SW 1271 (cell line): ENCODE data around the gene BORCS8.
"Not testable (repeated sequence)": the region's sequence is repeated elsewhere in the genome, so short reads cannot be mapped to it uniquely, and the experiment has no call there.

Experiments used
- DNase-seq, 2 experiments: peaks; one replicate each; lab custom pipeline; 2025; lab: John Stamatoyannopoulos, UW

BORCS8 gene

DNA sequence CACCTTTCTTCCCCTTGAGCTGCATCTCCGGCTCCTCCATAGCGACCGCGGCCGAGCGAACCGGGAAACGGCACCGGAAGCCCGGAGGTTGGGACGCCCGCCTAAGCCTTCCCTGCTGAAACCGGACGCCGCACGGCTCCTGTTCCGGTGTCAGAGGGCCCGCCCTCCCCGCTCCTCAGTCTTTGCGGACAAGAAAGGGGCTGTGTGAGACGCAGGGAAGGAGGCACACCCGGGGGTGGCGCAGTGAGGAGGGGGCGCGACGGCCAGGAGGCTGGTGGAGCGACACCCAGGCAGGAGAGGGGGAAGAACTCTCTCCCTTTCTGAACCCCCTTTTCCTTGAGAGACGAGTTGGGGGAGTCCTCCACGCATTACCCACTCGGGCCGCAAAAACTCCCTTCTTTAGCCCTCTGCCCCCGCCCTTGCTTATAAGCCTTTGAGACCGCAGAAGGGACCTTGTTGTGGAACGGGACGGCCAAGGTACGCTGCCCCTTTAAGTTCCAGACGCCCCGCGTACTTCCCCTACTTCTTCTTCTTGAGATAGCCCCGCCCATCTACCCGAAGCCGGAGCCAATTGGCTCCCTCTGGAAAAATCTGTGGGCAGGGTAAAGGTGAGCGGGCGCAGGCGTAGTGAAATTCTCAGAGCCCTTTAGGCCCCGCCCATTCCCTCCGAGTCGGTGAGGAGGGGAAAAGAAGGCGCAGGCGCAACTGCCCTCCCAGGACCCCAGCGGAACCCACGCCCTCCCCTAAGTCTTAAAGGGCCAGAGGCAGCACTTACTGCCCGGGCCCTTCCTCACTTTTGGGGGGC is at the start of gene BORCS8, which contains the start of gene RFXANK:
BORCS8 (minus strand) TSS at position 75 of the 805 bp plus-strand sequence; CDS start at position 40, 35 bp downstream.
RFXANK (plus strand) TSS at position 181 of the 805 bp plus-strand sequence. CDS start 1,689 bp downstream, outside the sequence.
- DNase-seq = peak; percentile 97 to 99

DNA sequence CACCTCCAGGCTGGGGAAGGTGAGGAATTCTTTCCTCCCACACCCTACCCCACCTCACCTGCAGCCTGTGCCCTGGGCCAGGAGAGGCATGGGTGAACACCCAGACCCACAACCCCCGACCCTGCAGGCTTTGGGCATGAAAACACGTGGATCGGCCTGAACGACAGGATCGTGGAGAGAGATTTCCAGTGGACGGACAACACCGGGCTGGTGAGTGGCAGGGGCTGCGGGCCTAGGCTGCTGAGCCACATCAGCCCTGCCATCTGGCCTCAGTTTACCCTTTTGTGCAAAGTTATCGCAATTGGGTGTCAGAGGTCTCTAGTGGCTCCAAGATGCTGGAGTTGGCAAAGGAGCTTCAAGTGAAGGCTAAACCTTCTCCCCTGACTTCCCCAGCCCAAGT is 48.5 kb upstream of the BORCS8 start:
- DNase-seq = no peak

DNA sequence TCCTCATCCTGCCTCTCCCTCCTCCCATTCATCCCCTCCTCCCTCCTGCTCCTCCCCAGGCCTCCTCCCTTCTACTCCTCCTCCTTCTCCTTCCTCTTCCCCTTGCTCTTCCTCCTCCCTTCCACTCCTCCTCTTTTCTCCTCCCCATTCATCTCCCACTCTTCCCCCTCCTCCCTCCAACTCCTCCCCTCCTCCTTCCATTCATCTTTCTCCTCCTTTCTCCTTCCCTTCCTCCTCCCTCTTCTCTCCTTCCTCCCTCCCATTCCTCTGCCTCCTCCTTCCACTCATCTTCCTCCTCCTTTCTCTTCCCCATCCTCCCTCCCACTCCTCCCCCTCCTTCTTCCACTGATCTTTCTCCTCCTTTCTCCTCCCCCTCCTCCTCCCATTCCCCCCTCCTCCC is 47.7 kb upstream of the BORCS8 start:
- no peak for DNase-seq

DNA sequence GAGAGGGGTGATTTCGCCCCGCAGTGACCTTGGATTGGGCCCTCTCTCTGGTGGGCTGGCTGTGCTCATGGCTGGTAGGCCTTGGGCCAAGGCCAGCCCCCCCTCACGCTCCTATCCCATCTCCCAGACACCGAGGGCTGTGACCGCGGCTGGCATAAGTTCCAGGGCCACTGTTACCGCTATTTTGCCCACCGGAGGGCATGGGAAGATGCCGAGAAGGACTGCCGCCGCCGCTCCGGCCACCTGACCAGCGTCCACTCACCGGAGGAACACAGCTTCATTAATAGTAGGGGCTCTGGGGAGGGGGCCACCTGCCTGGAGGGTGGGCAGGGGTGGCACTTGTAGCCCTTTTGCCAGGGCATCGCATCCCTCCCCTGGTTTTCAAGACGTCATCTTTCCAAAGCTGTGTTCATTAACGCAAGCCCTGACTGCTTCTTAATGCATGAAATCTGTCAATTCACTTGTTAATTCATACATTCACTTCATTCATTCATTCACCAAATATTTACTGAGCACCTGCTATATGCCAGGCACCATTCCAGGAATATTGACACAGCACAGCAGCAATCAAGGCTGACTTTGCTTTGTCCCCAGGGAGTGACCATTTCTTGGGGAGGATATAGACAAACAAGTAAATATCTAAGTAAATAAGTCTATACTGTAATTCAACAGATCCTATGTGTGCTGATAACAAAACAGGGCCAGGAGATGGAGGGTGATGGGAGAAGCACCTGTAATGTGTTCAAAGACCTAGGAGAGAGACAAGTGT is 46.4 kb upstream of the BORCS8 start:
- no peak for DNase-seq

DNA sequence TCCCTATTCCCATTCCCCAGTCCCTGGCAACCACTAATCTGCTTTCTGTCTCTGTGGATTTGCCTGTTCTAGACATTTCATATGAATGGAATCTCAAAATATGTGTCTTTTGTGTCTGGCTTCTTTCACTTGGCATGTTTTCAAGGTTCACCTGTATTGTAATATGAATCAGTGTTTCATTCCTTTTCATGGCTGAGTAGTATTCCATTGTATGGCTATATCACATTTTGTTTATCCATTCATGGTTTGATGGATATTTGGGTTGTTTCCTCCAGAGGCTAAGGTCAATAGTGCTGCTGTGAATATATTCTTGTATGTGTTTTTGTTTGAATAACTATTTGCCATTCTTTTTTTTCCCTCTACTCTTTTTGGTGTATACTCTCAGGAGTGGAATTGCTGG is 44.2 kb upstream of the BORCS8 start:
- DNase-seq = no peak

DNA sequence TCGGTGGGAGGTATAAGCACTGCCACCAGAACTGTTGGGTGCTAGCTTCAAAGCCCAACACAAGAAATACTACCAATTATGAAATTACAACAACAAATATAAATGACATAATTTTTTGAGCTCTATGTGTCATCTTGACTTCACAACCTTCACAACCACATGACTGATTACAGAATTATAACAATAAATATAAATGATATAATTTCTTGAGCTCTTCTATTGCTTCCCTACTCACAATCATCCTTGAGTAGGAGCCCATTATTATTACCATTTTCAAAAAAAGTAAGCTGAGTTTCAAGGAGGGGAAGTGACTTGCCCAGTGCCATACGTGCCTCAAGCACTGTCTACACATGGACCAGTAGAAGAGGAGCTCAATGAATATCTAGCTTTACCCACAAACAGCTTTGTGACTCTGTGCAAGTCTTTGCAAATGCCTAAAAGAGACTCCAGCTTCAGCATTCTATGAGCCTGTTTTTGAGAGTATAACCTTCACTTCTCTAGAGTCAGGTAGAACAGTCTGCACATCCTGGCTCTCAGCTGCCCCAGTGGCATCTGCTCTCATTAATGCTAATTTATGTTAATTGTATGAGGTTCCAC is 42.4 kb upstream of the BORCS8 start:
- no peak for DNase-seq

DNA sequence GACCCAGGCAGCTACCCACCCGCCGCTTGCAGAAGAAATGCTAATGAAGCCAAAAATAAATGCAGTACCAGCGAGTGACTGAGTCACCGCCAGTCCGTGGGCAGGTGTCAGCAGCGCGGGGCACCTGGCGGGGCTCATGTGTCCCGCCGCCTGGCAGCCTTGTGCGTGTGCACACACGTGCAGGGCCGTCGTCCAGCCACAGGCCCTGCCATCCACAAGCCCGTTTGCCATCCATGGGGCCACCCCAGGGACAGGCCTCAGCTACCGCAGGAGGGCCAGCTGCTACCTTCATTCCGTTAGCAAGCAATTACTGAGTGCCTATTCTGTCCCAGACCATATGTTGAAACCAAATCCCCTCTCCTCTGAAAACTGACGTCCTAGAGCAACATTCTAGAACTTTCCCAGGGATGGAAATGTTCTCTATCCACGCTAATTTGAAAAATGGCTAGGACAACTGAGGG is 40.3 kb upstream of the BORCS8 start:
- no peak for DNase-seq

DNA sequence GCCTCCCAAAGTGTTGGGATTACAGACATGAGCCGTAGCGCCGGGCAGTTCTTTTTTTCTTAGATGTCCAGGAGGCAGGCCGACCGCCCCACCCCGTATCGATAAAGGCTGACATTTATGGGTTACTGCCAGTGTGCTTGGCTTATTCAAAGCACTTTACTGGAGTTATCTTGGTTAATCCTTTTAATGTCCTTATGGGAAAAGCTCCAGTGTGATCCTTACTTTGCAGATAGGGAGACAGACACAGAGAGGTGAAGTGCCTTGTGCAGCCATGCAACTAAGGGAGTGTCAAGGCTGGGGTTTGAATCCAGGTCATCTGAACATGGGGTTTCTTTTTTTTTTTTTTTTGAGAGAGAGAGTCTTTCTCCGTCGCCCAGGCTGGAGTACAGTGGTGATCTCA is 39.0 kb upstream of the BORCS8 start:
- DNase-seq = no peak

DNA sequence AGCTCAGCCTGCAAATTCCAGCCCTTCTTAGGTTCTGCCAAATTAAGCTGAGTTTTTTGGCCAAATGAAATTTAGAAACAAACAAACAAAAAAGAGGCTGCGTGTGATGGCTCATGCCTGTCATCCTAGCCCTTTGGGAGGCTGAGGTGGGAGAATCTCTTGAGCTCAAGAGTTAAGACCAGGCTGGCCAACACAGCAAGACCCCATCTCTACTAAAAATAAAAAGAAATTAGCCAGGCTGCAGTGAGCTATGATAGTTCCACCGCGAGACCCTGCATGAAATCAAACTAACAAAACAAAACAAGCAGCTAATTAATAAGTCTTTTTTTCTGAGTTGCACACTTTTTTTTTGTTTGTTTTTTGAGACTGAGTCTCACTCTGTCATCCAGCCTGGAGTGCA is 37.7 kb upstream of the BORCS8 start:
- no peak for DNase-seq

DNA sequence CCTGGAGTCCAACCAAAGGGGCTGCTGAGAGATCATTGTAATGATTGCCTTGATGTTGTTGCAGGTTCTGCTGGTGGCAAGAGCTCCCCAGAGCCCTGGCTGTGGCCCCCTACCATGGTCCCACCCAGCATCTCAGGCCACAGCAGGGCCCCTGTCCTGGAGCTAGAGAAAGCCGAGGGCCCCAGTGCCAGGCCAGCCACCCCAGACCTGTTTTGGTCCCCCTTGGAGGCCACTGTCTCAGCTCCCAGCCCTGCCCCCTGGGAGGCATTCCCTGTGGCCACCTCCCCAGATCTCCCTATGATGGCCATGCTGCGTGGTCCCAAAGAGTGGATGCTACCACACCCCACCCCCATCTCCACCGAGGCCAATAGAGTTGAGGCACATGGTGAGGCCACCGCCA is 35.3 kb upstream of the BORCS8 start:
- no peak for DNase-seq

DNA sequence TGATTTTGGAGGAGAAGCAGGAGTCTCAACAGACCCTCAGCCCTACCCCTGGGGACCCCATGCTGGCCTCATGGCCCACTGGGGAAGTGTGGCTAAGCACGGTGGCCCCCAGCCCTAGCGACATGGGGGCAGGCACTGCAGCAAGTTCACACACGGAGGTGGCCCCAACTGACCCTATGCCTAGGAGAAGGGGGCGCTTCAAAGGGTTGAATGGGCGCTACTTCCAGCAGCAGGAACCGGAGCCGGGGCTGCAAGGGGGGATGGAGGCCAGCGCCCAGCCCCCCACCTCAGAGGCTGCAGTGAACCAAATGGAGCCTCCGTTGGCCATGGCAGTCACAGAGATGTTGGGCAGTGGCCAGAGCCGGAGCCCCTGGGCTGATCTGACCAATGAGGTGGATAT is 34.7 kb upstream of the BORCS8 start:
- DNase-seq = no peak

DNA sequence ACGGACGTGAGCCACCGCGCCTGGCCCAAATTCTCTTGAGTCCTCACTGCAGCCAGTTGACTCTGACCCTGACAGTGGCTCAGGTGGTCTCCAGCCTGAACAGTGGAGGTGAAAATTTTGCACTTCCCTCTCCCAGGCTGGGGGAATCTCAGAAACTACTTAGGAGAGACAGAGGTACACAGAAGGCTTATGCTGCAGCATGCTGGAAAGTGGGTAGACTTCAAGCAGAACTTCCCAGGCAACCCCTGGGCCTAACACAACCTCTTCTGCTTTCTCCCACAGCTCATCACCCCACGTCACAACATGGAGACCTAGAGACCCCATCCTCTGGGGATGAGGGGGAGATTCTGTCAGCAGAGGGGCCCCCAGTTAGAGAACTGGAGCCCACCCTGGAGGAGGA is 34.3 kb upstream of the BORCS8 start:
- no peak for DNase-seq

DNA sequence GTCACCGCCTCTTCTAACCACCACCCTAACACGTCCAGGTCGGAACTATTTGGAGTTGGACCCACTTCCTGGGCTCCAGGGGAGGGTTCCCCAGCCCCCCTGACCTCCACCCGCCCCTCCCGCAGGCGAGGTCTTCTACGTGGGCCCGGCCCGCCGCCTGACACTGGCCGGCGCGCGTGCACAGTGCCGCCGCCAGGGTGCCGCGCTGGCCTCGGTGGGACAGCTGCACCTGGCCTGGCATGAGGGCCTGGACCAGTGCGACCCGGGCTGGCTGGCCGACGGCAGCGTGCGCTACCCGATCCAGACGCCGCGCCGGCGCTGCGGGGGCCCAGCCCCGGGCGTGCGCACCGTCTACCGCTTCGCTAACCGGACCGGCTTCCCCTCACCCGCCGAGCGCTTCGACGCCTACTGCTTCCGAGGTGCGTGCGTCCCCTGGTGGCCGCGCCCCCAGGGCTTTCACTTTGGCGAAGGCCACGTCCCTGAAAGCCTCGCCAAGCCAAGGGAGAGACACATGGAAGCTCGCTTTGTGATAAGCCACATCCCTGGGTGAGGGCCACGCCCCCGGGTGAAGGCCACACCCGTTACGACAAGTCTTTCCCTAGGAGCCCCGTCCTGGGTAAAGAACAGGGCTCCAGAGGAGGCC is 33.0 kb upstream of the BORCS8 start:
- peak; percentile 62 to 77 for DNase-seq

DNA sequence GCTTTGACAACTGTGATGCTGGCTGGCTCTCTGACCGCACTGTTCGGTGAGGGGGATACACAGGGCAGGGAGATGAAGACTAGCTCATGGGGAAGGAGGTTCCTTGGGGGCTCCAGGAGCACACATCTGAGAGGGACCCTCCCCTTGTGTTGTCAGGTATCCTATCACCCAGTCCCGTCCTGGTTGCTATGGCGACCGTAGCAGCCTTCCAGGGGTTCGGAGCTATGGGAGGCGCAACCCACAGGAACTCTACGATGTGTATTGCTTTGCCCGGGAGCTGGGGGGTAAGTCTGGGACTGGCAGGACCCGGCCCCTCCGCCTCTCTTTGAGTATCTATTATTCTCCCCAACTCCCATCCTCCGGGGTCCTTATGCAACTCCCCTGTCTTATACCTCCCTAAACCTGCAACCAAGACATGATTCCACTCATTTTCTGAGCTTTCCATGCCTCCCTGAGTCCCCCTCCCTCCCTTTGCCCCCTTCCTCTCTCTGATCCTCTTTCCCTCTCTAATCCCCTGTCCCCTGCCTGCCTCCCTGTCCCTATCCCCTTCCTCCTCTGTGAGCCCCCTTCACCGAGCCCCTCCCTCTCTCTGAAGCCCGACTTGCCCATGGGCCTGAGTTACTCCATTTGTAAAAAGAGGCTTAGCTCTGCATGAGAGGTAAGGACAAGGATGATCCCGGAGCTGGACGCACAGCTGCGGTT is 32.3 kb upstream of the BORCS8 start:
- no peak for DNase-seq

DNA sequence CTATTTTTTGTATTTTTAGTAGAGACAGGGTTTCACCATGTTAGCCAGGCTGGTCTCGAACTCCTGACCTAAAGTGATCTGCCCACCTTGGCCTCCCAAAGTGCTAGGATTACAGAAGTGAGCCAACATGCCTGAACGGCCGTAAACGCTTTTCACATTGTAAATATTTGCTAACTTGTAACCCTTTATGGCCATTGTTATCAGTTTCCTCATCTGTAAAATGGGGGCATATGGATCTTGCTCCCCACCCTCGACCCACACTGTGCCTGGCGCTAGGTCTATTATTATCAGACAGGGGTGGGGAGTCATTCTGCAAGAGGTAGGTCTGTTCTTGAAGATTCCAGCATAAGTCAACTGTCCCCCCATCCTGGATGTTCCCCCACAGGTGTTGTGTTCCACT is 31.7 kb upstream of the BORCS8 start:
- DNase-seq = no peak

DNA sequence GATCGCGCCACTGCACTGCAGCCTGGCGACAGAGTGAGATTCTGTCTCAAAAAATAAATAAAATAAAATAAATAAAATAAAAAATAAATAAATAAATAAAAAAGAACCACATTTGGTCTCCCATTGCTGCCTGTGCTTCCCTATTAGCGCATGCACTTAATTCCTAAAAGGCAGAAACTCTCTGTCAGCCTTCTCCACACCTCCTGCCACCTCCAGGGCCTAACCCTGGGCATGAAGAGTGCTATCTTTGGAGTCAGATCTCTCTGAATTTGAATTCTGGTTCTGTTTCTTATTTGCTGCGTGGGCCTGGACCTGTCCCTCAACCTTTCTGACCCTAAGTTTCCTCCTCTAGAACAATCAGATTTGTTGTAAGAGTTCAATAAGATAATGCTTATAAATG is 31.1 kb upstream of the BORCS8 start:
- DNase-seq = no peak

DNA sequence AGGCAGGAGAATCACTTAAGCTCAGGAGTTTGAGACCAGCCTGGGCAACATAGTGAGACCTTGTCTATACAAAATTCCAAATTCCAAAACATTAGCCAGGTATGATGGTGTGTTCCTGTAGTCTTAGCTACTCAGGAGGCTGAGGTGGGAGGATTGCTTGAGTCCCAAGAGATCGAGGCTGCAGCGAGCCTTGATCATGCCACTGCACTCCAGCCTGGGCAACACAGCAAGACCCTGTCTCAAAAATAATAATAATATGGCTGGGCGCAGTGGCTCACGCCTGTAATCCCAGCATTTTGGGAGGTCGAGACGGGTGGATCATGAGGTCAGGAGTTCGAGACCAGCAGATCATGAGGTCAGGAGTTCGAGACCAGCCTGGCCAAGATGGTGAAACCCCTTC is 29.0 kb upstream of the BORCS8 start:
- not testable (repeated sequence) for DNase-seq

DNA sequence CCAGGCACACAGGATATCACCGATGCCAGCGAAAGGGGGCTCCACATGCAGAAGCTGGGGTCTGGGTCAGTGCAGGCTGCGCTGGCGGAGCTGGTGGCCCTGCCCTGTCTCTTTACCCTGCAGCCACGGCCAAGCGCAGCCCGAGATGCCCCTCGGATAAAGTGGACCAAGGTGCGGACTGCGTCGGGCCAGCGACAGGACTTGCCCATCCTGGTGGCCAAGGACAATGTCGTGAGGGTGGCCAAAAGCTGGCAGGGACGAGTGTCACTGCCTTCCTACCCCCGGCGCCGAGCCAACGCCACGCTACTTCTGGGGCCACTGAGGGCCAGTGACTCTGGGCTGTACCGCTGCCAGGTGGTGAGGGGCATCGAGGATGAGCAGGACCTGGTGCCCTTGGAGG is 27.0 kb upstream of the BORCS8 start:
- no peak for DNase-seq

DNA sequence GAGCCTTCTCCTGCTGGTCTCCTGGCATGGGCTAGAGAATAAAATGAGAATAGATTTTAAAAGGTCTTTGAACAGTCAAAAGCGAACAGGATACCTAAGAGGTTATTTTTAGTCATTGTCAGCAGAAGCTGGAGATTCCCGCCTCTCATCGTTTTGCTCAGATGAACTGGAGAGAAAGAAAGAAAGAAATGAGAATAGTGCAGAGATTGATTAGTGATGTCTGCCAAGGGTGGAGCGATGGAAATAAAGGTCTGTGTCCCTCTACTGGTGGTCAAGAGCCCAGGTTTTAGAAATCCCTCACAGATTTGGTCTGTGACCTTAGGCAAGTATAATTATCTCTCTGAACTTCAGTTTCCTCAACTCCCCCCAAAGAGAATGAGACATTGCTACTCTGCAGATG is 25.1 kb upstream of the BORCS8 start:
- peak in 1 of 2 experiments; percentile 49 for DNase-seq

DNA sequence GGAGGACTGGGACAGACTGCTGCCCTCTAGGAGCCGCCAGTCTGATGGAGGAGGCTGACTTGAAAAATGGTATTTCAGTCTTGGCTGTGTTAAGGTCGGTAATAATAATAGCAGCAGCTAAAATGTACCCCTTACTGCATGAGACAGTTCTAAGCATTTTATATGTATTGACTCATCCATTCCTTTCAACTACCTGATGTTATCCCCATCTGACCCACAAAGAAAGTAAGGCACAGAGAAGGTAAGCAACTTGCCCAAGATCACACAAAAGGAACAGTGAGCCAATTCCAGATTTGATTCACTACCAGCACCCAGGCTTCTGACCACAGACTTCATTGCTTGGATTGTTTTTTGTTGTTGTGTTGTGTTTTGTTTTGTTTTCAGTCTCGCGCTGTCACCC is 23.8 kb upstream of the BORCS8 start:
- no peak for DNase-seq

DNA sequence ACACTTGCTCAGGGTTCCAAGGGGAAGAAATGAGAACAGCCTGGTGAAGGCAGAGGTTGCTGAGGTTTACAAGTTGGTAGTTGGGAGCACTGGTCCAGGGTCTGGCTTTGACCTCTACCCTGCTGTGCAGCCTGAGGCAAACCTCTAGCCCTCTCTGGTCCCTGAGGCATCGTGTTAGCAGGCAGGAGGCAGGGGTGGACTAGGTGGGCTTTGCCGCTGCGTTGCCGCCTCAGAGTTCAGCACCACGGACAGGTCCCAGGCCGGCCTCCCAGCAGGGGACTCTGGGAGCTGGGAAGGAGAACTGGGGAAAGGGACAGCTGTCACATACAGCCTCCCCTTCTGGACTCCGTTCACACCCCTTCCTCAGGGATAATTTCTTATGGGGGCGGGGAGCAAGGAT is 22.9 kb upstream of the BORCS8 start:
- DNase-seq = no peak

DNA sequence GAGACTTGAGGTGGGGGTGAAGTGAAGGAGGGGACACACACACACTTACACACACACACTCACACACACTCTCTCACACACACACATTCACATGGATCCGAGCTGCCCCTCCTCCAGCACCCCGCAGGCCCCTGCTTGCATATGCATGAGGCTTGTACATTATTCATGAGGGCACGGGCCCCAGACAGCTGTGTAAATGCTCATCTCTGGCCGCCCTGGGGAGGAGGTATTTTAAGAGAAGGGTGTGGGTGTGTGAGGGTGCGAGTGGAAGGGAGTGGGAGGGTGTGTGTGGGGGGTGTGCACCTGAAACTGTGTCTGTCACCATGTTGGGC is 22.2 kb upstream of the BORCS8 start:
- DNase-seq = no peak
